GM12865 (cell line): ENCODE measurements around the gene ATF1.
"Not testable (repeated sequence)": the region's sequence is repeated elsewhere in the genome, so short reads cannot be mapped to it uniquely, and the experiment has no call there.

Source experiments
- DNase-seq: peaks from one replicate; pipeline ENCODE4 v3.0.0; 2010; ENCODE audit warnings: low read depth
- H3K4me3 ChIP-seq: 2 replicates; pipeline ENCODE4 v1.5.1; 2011; ENCODE audit warnings: mild to moderate bottlenecking, low read depth, low read length, control low read depth
- CTCF ChIP-seq: IDR thresholded peaks from 2 replicates; pipeline ENCODE4 v1.5.1; 2011; ENCODE audit warnings: low read length, control low read depth, low read depth, inconsistent platforms; ENCODE audit not compliant: insufficient read depth; ENCODE audit errors: missing control alignments

Gene ATF1

GRCh38 chr12:50768391-50768790 is 4.5 kb downstream of the ATF1 start:
- TF ChIP-seq CTCF: no peak
- DNase-seq: no peak
- no peak overlapping the region for H3K4me3 ChIP-seq

- H3K4me3 ChIP-seq, DNase-seq: not testable (repeated sequence)
Measured at GRCh38 chr12:50768813-50769212, 4.9 kb downstream of the ATF1 start.

GRCh38 chr12:50771409-50771808 is 7.5 kb downstream of the ATF1 start:
- H3K4me3 ChIP-seq: no peak overlapping the region
- no peak for TF ChIP-seq CTCF
- no peak for DNase-seq

- no peak for TF ChIP-seq CTCF
- no peak overlapping the region for H3K4me3 ChIP-seq
- DNase-seq: no peak
Measured at GRCh38 chr12:50772470-50772869, 8.6 kb downstream of the ATF1 start.

GRCh38 chr12:50772877-50773276 is 9.0 kb downstream of the ATF1 start:
- H3K4me3 ChIP-seq: no peak overlapping the region
- TF ChIP-seq CTCF: no peak

GRCh38 chr12:50775251-50775650 is 11.3 kb downstream of the ATF1 start:
- TF ChIP-seq CTCF: no peak
- no peak for DNase-seq
- no peak overlapping the region for H3K4me3 ChIP-seq

More at GRCh38 chr12:50772877-50773276, 9.0 kb downstream of the ATF1 start:
- DNase-seq: no peak

- no peak for DNase-seq
- no peak overlapping the region for H3K4me3 ChIP-seq
- TF ChIP-seq CTCF: no peak
Measured at GRCh38 chr12:50776749-50777728, 13.1 kb downstream of the ATF1 start.
